ENCODE data around the gene CNTN5.
A peak's percentile ranks its signal among the peaks of the same experiment; 100 is the strongest.

CNTN5 gene

GRCh38 chr11:100328626-100329340 is 1308.0 kb downstream of the CNTN5 start:
- Mint-ChIP-seq H3K36me3 (ENCODE audit: low read depth) (no peaks in the 10 kb centered on the region), H3K4me3 (no peak overlapping the region), H3K9me3 (peaks cover 9% of the 10 kb centered on the region), H3K27me3 (ENCODE audit: low read depth) (no peaks in the 10 kb centered on the region), H3K27ac (no peak overlapping the region), H3K4me1 (no peaks in the 10 kb centered on the region)
- no peak for TF ChIP-seq CTCF (IDR thresholded peaks at IDR 0.05; ENCODE audit: unreplicated experiment in 3 of 3)

- Mint-ChIP-seq H3K4me3 (no peak overlapping the region), H3K4me1 (no peaks in the 10 kb centered on the region), H3K27me3 (ENCODE audit: low read depth) (no peaks in the 10 kb centered on the region), H3K36me3 (ENCODE audit: low read depth) (no peaks in the 10 kb centered on the region), H3K27ac (no peak overlapping the region), H3K9me3 (peaks cover 15% of the 10 kb centered on the region)
- TF ChIP-seq CTCF (IDR thresholded peaks at IDR 0.05; ENCODE audit: unreplicated experiment in 3 of 3) = no peak
Observed at GRCh38 chr11:100329352-100329751, 1308.6 kb downstream of the CNTN5 start.

GRCh38 chr11:100336873-100337272 is 1316.1 kb downstream of the CNTN5 start:
- no peaks in the 10 kb centered on the region for H3K27me3 Mint-ChIP-seq (ENCODE audit: low read depth)
- no peak overlapping the region for H3K27ac Mint-ChIP-seq
- no peak overlapping the region for H3K4me3 Mint-ChIP-seq
- no peaks in the 10 kb centered on the region for H3K36me3 Mint-ChIP-seq (ENCODE audit: low read depth)
- H3K9me3 Mint-ChIP-seq = peaks cover 12% of the 10 kb centered on the region
- no peaks in the 10 kb centered on the region for H3K4me1 Mint-ChIP-seq
- no peak for TF ChIP-seq CTCF (IDR thresholded peaks at IDR 0.05; ENCODE audit: unreplicated experiment in 3 of 3)

GRCh38 chr11:100338144-100338840 is 1317.5 kb downstream of the CNTN5 start:
- no peak for TF ChIP-seq CTCF (IDR thresholded peaks at IDR 0.05; ENCODE audit: unreplicated experiment in 3 of 3)
- Mint-ChIP-seq H3K27ac (no peak overlapping the region), H3K4me1 (no peaks in the 10 kb centered on the region), H3K9me3 (peaks cover 6% of the 10 kb centered on the region), H3K4me3 (no peak overlapping the region), H3K27me3 (ENCODE audit: low read depth) (no peaks in the 10 kb centered on the region), H3K36me3 (ENCODE audit: low read depth) (no peaks in the 10 kb centered on the region)

GRCh38 chr11:100340466-100341319 is 1319.9 kb downstream of the CNTN5 start:
- no peaks in the 10 kb centered on the region for H3K9me3 Mint-ChIP-seq
- H3K36me3 Mint-ChIP-seq (ENCODE audit: low read depth) = no peaks in the 10 kb centered on the region
- no peaks in the 10 kb centered on the region for H3K4me1 Mint-ChIP-seq
- H3K27ac Mint-ChIP-seq = peak overlapping the region in 2 of 3 experiments; percentile 35 to 50
- no peaks in the 10 kb centered on the region for H3K27me3 Mint-ChIP-seq (ENCODE audit: low read depth)
- TF ChIP-seq CTCF (IDR thresholded peaks at IDR 0.05; ENCODE audit: unreplicated experiment in 3 of 3) = no peak
- no peak overlapping the region for H3K4me3 Mint-ChIP-seq
